IPS-11a (cell line): Measurements from ENCODE around the gene TOM1L2.
"Not testable (repeated sequence)": the region's sequence is repeated elsewhere in the genome, so short reads cannot be mapped to it uniquely, and the experiment has no call there.

ENCODE experiments used
- H3K4me3 ChIP-seq: one replicate; pipeline ENCODE4 v1.5.1; 2013; ENCODE audit warnings: low read depth, low read length, control low read depth

Gene TOM1L2

DNA sequence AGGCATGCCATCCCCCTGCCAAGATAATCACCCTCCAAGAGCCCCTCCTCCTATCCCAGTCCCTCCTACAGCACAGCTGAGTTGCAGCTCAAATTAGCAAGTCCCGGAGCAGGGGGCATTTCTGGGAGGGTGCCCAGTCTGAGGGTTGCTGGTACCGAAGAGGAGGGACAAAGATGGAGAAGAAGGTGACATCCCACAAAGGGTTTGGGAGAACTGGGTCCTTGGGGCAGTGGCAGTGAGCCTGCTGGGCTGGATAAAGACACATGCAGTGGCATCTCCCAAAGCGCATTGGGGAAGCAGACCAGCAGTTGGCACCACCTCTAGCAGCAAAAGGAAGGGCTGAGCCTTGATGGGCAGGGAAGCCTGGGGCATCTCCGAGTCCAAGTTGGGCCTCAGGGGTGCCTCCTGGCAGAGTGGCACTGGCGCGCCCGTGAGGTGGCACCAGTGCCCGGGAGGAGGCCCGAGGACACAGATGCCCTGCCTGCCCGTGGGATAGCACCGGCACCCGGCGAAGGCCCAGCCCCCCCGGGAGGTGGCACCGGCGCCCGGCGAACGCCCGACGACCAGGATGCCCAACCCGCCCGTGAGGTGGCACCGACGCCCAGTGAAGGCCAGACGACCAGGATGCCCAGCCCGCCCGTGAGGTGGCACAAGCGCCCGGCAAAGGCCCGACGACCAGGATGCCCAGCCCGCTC, 622 bp downstream of the TOM1L2 start:
- peak overlapping the region; percentile 68 for H3K4me3 ChIP-seq

DNA sequence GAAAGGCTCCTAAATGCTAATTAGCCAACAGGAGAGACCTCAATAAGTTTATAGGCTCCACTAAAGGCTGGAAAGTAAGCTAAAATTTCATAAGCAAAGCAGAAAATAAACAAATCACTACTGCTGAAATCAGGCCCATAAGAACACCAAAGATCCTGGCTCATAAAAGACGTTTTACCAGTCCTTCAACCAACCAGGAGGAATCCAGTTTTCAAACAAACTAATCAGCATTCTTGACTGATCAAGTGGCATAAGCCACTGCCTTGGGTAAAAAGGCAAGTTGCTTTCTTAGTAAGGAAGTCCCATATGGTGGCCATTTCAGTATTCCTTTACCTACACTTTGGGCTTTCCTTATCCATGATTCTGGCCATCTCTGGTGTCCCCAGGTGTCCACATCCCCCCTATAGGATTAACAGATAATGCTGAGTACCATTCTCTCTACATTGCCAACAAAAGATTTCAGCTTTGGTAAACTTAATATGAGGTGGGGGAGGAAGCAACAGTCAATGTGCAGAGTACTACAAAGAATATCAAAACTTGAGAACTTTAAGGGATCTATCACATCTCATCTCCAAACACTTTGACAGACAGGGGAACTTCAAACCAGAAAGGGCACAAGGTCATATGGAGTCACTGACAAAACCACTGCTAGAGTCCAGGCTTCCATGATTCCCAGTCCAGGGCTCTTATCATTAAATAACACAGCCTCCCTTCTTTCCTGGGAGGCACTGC, 1.3 kb downstream of the TOM1L2 start:
- no peak overlapping the region for H3K4me3 ChIP-seq

DNA sequence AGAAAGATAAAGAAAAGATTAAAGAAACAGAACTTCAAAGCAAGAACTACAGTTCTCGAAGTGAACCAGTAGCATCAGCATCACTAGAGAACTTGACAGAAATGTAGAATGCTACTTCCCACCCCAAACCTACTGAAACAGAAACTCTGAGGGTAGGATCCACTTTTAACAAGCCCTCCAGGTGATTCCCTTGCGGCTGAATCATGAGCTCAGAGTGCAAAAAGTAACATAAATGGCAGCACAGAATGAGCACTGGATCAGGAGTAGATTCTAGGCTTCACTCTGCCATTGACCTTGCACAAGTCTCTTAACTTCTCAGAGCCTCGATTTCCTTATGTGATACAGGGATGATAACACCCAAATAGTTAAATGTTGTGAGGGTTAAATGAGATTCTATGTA, 5.8 kb downstream of the TOM1L2 start:
- H3K4me3 ChIP-seq: no peak overlapping the region

DNA sequence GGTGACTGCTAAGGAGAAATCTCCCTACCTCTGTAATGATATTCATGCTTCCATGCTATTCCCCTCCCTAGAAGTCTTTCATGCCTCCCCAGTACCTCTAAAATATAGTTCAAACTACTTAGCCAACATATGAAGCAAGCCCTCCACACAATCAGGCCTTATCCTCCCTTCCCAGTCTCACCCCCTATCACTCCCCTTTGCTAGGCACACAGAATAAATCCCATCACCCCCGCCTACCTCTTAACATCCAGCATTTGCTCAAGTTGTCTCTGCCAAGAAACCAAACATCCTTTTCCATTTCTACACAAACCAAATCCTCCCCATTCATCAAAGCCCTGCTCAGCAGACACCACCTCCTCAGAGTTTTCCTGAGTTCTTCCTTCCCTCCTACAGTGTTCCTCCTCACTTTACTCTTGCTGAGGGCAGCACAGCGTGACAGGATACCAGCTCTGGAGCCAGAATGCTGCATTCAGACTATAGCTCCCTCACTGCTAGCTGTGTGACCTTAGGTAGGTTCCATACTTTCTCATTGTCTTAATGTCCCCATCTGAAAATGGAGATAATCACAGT, 7.0 kb downstream of the TOM1L2 start:
- H3K4me3 ChIP-seq: no peak overlapping the region

GRCh38 chr17:17964710-17965109, 7.5 kb downstream of the TOM1L2 start:
- H3K4me3 ChIP-seq: no peak overlapping the region

DNA sequence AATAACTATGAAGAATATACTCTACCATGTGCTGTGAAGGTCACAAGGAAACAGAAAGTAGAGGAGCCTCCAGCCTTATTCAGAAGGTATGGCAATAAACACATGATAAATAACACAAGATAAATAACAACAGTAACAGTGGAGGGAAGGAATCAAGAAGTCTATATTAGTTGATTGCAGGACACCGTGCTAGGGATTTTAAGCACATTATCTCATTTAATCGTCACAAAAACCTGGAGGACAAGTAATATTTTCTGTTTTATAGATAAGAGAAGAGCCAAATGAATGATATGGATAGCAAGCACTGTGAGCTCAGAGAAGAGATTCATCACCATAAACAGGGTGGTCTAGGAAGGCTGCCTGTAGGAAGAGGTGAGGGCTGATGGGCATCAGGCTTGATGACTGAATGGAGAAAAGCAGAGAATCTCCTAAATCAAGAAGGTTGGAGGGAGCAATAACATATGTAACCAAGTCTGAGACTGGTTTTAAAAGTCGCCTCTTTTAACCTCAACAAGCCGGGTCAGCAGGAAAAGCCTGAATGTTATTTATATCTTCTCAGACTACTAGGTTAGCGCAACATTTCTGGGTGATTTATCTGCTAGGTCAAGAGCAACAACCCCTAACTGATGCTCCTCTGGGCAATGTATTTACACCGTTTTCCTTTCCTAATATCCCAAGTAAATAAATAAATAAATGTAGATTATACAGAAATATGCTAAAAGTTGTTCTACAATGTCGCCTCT, 8.3 kb downstream of the TOM1L2 start:
- no peak overlapping the region for H3K4me3 ChIP-seq

DNA sequence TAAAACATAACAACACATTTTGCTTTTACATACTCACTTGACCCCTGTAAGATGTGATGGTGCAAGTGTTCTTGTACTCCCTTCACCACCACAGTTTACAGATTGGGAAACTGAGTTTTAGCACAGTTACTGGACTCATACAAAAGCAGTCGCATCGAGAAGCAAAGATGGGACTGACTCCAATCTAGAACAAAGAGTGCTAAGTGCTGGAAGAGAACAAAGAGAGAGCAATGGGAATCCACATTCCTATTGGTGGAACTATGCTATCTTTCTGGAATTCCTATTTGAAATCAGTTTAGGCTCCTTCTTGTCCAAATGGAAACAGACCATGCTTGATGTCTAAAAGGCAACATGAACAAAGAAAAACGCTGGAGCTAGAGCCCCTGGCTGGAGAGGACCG, 9.1 kb downstream of the TOM1L2 start:
- no peak overlapping the region for H3K4me3 ChIP-seq

GRCh38 chr17:17960500-17961030, 11.6 kb downstream of the TOM1L2 start:
- no peak overlapping the region for H3K4me3 ChIP-seq

DNA sequence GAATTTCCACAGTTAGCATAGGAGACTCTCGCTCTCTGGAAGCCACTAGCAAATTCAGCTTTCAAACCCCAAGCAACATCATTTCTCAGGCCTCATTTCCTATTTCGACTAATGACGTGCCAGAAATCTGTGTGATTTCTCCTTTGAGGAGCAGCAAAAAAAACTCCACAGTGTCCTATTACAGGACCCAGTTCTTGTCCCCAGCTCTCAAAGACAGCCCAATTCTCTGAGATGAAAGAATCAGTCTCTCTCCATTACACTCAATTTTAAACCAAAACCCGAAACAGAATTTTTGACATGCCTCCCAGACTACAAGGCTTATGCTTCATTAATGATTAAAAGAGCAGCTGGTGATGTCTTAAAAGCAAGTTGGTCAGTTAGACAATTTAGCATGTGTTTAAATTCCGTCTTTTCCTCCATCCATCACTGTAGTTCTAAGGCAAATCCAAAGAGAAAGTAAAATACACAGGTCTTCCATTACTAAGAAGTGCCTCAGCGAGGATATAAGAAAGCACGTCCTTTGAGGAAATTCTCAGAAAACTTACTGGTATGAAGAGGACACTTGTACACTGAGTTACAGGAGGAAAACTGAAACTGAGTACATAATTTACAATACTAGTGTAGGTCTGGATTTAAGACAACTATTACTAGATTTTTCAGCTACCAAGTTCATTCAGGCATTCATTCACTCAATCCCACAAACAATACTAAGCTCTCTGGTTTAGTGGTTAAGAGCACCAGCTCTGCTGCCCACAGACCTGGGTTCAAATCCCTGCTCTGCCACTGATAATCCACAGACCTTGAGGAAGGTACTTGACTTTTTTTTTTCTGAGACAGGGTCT, 12.5 kb downstream of the TOM1L2 start:
- H3K4me3 ChIP-seq: no peak overlapping the region

- H3K4me3 ChIP-seq: no peak overlapping the region
Measured at GRCh38 chr17:17958982-17959381, 13.2 kb downstream of the TOM1L2 start.

GRCh38 chr17:17957584-17957916, 14.7 kb downstream of the TOM1L2 start:
- no peak overlapping the region for H3K4me3 ChIP-seq

GRCh38 chr17:17955790-17956341, 16.3 kb downstream of the TOM1L2 start:
- H3K4me3 ChIP-seq: not testable (repeated sequence)

DNA sequence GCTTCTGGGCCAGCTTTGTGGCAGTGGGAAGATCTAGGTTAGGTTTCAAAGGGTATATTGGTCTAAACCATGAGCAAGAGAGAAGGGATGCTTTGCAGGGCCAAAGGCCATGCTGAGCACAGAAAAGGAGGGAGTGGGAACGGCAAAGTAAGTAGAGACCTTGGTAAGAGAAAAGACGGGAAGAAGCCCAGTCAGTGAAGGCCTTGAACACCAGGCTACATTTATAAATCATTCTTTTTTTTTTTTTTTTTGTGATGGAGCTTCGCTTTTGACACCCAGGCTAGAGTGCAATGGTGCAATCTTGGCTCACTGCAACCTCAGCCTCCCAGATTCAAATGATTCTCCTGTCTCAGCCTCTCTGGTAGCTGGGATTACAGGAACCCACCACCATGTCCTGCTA, 18.1 kb downstream of the TOM1L2 start:
- no peak overlapping the region for H3K4me3 ChIP-seq

- H3K4me3 ChIP-seq: no peak overlapping the region
Measured at GRCh38 chr17:17952691-17953090, 19.5 kb downstream of the TOM1L2 start.

DNA sequence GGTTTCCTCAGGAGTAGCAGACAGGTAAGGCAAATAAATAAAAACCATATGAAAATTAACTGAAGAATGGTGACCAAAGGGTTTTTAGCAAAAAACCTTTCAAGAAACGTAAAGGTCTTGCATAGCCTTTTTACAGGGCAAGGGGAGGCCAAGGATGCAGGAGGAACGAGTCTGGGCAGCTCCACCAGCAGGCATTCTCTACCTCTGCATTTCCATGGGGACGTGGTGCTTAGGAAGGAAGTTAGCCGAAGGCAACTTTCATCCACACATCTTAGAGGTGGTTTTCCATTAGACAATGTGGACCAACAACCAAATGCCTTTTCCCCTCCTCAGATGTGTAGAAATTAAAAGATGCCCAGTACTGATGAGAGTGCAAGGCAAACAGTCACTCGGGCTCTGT, 20.7 kb downstream of the TOM1L2 start:
- no peak overlapping the region for H3K4me3 ChIP-seq

GRCh38 chr17:17950806-17951205, 21.4 kb downstream of the TOM1L2 start:
- H3K4me3 ChIP-seq: no peak overlapping the region

DNA sequence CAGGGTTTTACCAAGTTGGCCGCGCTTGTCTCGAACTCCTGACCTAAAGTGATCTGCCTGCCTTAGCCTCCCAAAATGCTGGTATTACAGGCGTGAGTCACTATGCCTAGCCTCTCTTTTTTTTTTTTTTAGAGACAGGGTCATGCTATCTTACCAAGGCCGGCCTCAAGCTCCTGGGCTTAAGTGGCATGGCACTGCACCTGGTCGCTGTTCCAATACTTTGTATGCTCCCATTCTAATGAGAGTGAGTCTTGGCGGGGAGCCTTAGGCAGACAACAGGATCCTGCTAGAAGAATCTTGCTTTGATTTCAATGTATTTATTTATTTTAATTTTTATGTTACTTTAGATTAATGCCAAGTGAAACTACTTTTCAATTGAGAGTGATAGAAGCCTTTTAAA, 21.9 kb downstream of the TOM1L2 start:
- H3K4me3 ChIP-seq: no peak overlapping the region

DNA sequence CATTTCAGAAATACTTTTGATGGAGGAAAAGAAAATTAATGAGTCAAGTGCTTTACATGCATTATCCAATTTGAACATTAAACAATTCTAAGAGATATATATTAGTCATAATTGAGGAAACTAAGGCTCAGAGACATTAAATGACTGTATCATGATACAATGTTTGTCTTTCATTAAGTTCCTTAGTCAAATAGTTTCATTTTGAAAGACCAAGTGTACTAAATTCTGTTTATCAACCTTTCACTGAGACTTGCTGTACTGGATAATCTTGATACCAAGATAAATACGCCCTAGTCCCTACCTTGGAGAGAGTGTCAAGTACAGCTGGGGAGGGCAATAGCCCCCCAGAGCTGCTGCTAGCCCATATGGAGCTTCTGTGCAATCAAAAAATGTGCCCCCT, 24.2 kb downstream of the TOM1L2 start:
- no peak overlapping the region for H3K4me3 ChIP-seq

GRCh38 chr17:17947309-17947708, 24.9 kb downstream of the TOM1L2 start:
- H3K4me3 ChIP-seq: no peak overlapping the region

DNA sequence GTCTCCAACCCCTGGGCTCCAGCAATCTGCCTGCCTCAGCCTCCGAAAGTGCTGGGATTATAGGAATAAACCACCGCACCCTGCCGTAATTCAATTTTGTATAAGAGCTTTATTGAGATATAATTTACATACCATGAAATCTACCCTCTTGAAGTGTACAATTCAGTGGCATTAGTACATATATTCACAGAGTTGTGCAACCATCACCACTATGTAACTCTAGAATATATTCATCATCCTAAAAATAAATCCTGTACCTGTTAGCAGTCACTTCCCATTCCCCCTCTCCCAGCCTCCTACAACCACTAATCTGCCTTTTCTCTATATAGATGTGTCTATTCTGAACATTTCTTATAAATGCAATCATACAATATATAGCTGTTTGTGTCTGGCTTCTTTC, 26.1 kb downstream of the TOM1L2 start:
- no peak overlapping the region for H3K4me3 ChIP-seq
